Measurements from ENCODE around the gene DHX16.

Gene DHX16

DNA sequence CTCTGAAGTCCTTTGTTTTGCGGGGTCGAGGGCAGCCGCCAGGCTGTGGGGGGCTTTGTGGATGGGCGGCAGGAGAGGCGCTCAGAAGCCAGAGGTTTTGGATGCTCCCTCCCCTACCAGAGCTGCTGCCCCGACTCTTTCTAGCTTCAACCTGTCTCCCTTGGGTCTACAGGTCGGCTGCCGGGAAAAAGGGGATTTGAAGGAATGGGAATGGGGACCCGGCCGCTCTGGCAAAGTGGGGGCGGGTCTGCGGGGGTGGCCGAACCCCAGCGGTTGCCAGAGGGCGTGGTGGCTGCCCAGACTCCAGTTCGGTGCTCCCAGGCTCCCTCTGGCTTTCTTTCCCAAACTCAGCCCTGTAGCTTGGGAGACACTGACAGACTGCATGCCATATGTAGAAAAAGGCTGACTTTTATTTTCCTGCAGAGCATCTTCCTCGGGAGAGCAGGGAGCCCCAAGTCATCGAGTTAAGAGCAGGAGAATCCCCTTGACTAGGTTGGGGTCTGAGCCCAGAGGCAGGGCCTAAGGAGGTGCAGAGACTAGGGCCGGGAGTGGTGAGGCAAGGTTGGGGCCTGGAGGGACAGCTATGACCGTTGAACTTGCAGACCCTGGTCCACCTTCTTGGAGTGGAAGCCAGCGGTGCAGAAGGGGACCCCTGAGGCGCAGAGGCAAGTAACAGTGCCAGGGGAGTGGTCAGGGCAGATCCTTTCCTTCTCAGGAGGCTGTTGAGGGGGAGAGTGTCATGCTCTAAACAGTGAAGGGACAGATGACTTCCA is 15.0 kb upstream of the DHX16 start:
- TF ChIP-seq, protein P1, sequence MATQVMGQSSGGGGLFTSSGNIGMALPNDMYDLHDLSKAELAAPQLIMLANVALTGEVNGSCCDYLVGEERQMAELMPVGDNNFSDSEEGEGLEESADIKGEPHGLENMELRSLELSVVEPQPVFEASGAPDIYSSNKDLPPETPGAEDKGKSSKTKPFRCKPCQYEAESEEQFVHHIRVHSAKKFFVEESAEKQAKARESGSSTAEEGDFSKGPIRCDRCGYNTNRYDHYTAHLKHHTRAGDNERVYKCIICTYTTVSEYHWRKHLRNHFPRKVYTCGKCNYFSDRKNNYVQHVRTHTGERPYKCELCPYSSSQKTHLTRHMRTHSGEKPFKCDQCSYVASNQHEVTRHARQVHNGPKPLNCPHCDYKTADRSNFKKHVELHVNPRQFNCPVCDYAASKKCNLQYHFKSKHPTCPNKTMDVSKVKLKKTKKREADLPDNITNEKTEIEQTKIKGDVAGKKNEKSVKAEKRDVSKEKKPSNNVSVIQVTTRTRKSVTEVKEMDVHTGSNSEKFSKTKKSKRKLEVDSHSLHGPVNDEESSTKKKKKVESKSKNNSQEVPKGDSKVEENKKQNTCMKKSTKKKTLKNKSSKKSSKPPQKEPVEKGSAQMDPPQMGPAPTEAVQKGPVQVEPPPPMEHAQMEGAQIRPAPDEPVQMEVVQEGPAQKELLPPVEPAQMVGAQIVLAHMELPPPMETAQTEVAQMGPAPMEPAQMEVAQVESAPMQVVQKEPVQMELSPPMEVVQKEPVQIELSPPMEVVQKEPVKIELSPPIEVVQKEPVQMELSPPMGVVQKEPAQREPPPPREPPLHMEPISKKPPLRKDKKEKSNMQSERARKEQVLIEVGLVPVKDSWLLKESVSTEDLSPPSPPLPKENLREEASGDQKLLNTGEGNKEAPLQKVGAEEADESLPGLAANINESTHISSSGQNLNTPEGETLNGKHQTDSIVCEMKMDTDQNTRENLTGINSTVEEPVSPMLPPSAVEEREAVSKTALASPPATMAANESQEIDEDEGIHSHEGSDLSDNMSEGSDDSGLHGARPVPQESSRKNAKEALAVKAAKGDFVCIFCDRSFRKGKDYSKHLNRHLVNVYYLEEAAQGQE (IDR thresholded peaks at IDR 0.05; ENCODE audit: low read depth), result no peak
- TF ChIP-seq EGR1 (IDR thresholded peaks at IDR 0.05), result peak; percentile 80

DNA sequence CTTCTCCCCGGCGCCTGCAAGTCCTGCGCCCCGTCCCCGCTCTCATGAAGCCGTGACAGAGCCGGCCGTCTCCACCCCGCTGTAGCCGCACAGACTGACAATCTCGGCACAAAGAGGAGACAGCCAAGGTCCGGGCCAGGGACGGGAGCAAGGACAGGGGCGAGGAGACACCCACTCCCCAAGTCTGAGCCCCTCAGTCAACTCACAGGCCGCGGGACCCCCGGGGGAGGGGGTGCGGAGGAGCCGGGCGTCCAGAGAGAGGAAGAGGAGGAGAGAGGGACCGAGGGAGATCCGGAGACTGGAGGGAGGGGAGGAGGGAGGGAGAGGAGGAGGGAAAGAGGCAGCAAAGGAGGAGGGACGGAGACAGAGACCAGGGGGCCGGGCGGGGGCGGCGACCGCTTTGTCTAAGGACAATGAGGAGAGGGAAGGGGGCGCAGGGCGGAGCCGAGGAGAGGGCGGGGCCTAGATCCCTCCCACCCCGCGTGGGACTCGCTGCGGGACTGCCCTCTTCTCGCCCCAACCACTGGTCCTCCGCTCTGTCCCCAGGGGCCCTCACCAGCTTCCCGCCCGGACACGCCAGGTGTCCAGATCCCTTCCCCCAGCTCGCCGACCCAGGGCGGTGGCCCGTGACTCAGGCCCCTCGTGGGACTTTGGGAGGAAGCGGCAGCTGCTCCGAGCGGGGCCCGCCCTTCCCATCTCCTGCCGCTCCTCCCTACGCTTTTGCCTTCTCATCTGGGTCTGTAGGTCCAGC is 14.3 kb upstream of the DHX16 start:
- no peak for TF ChIP-seq CEBPB (IDR thresholded peaks at IDR 0.05)
- peak; percentile 71; the same call in 1 of the 2 replicates for TF ChIP-seq ZBTB7A (IDR thresholded peaks at IDR 0.05; ENCODE audit: low read depth)
- peak; percentile 88 for TF ChIP-seq EGR1 (IDR thresholded peaks at IDR 0.05)
- TF ChIP-seq CREB1 (IDR thresholded peaks at IDR 0.05; ENCODE audit: low read depth), result no peak
- TF ChIP-seq TEAD4 (IDR thresholded peaks at IDR 0.05), result no peak
- TF ChIP-seq NFIC (IDR thresholded peaks at IDR 0.05), result no peak
- TF ChIP-seq, protein P1 (IDR thresholded peaks at IDR 0.05; ENCODE audit: low read depth), result no peak
- TF ChIP-seq TCF12 (IDR thresholded peaks at IDR 0.05; ENCODE audit: low read depth), result peak; percentile 85
- no peak for TF ChIP-seq YY1 (IDR thresholded peaks at IDR 0.05; ENCODE audit: low read depth)
- no peak for TF ChIP-seq RAD21 (IDR thresholded peaks at IDR 0.05; ENCODE audit: low read depth)
- no peak for TF ChIP-seq FOXM1 (IDR thresholded peaks at IDR 0.05; ENCODE audit: borderline replicate concordance, low read depth)
- TF ChIP-seq, protein P2, sequence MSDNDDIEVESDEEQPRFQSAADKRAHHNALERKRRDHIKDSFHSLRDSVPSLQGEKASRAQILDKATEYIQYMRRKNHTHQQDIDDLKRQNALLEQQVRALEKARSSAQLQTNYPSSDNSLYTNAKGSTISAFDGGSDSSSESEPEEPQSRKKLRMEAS (IDR thresholded peaks at IDR 0.05), result peak; percentile 65; the same call in 1 of the 2 replicates
- TF ChIP-seq, protein P3, sequence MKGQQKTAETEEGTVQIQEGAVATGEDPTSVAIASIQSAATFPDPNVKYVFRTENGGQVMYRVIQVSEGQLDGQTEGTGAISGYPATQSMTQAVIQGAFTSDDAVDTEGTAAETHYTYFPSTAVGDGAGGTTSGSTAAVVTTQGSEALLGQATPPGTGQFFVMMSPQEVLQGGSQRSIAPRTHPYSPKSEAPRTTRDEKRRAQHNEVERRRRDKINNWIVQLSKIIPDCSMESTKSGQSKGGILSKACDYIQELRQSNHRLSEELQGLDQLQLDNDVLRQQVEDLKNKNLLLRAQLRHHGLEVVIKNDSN (IDR thresholded peaks at IDR 0.05), result no peak
- 0 out of 2 replicates have a peak, but pooled peaks have one; percentile 46 for TF ChIP-seq TAF1 (IDR thresholded peaks at IDR 0.05; ENCODE audit: low read depth)
- TF ChIP-seq EP300 (IDR thresholded peaks at IDR 0.05; ENCODE audit: borderline replicate concordance), result peak; percentile 28

DNA sequence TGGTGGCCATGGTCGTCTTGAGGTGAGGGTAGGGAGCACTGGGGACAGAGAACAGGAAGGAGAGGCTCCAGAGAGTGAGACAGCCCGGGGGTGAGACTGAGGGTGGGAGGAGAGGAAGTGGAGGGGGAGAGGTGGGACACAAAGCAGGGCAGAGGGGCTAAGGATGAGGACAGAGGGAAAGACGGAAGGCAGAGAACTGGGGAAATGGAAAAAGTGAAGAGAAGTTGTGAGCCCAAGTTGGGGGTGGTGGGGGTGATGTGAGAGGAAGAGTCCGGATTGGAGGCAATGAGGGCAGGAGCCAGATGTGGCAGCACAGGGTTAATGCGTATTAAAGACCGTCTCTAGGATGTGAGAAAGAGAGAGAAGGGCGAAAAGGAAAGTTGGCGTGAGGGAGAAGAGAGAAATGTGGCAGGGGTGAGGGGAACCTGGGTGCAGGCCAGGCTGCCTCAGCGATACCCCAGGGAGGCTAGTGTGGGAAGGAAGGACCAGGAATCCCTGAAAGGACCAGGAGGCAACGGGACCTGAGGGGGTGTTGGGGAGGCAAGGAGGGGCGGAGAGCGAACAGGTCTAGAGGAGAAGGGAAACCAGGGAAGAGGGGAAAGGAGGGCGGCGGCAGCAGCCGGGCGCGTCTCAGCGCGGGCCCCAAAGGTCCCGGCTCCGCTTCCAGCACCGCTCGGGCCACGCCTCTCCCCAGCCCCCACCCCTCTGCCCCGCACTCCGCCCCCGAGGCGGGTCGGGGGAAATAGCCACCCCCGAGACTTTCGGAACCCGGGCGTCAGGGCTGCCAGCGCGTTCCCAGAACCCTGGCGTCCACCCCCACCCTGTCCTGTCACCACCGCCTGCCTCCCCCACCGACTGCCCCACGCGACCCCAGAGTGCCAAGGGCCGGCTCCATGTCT is 13.5 kb upstream of the DHX16 start, which contains the start of gene PPP1R18:
TSS of gene PPP1R18 (minus strand) at position 637 of the 899 bp plus-strand sequence. CDS start at position 10, 627 bp downstream.
- TF ChIP-seq, protein P2 (IDR thresholded peaks at IDR 0.05), result no peak
- TF ChIP-seq NFIC (IDR thresholded peaks at IDR 0.05) (no peak), TAF1 (IDR thresholded peaks at IDR 0.05; ENCODE audit: low read depth) (no peak), CREB1 (IDR thresholded peaks at IDR 0.05; ENCODE audit: low read depth) (no peak), EP300 (IDR thresholded peaks at IDR 0.05; ENCODE audit: borderline replicate concordance) (no peak), YY1 (IDR thresholded peaks at IDR 0.05; ENCODE audit: low read depth) (no peak), CEBPB (IDR thresholded peaks at IDR 0.05) (no peak), TEAD4 (IDR thresholded peaks at IDR 0.05) (no peak), TCF12 (IDR thresholded peaks at IDR 0.05; ENCODE audit: low read depth) (no peak), EGR1 (IDR thresholded peaks at IDR 0.05) (no peak)
- TF ChIP-seq, protein P1 (IDR thresholded peaks at IDR 0.05; ENCODE audit: low read depth), result no peak
- TF ChIP-seq, protein P3 (IDR thresholded peaks at IDR 0.05), result no peak
